OCI-LY7 (cell line): ENCODE results near the gene ZNF407. TPM values are rescaled to one million over a fixed set of nuclear protein-coding genes. Genes with fewer than 3 reads are reported as not detected.

Source experiments
- BruUV-seq: library from RNA; stranded (reverse); fragments of 400-500 nt; replicated peaks from 2 replicates; lab custom pipeline; 2021; lab: Mats Ljungman, UMichigan
- CTCF ChIA-PET: fragments of 300-600 bp; sonication (Branson Sonifier 250); formaldehyde crosslinking; loops from one replicate; lab custom pipeline; 2022; ENCODE audit warnings: antibody characterized with exemption; ENCODE audit not compliant: unreplicated experiment; lab: Charles Lee
- POLR2A ChIA-PET: fragments of 300-600 bp; sonication (Branson Sonifier 250); formaldehyde crosslinking; loops from one replicate; lab custom pipeline; 2022; ENCODE audit warnings: antibody characterized with exemption; lab: Charles Lee
- DNase-seq: peaks from one replicate; pipeline ENCODE4 v3.0.0-alpha.2; 2015; ENCODE audit warnings: low spot score
- H2AFZ ChIP-seq: fragments of 200-600 bp; sonication (generic), shearing (Covaris generic); 2 replicates; pipeline ENCODE4 v1.6.1; 2014; ENCODE audit warnings: mild to moderate bottlenecking, antibody characterized with exemption, low read length, moderate library complexity
- H3K27ac ChIP-seq: fragments of 200-600 bp; sonication (generic); 2 replicates; pipeline ENCODE4 v1.5.1; 2014; ENCODE audit warnings: mixed run types, low read depth, mild to moderate bottlenecking, moderate library complexity, low read length, inconsistent platforms; ENCODE audit not compliant: poor library complexity, severe bottlenecking
- H3K36me3 ChIP-seq: fragments of 200-600 bp; sonication (generic); 2 replicates; pipeline ENCODE4 v1.6.1; 2014; ENCODE audit warnings: mild to moderate bottlenecking, antibody characterized with exemption, low read length, moderate library complexity, mixed read lengths; ENCODE audit not compliant: insufficient read depth
- H3K4me1 ChIP-seq: fragments of 200-600 bp; sonication (generic); 2 replicates; pipeline ENCODE4 v1.5.1; 2014; ENCODE audit warnings: mild to moderate bottlenecking, low read length; ENCODE audit not compliant: insufficient read depth, poor library complexity, severe bottlenecking
- H3K4me2 ChIP-seq: fragments of 200-600 bp; sonication (generic); 2 replicates; pipeline ENCODE4 v1.6.1; 2014; ENCODE audit warnings: mild to moderate bottlenecking, low read length
- H3K4me3 ChIP-seq: fragments of 200-600 bp; sonication (generic); 2 replicates; pipeline ENCODE4 v1.5.1; 2014; ENCODE audit warnings: mild to moderate bottlenecking, low read depth, low read length; ENCODE audit not compliant: poor library complexity, severe bottlenecking
- H3K79me2 ChIP-seq: fragments of 200-600 bp; sonication (generic); 2 replicates; pipeline ENCODE4 v1.6.1; 2016; ENCODE audit warnings: low read depth, mild to moderate bottlenecking, low read length, moderate library complexity, mixed read lengths; ENCODE audit not compliant: insufficient read depth
- H3K9me2 ChIP-seq: fragments of 200-600 bp; sonication (generic); 2 replicates; pipeline ENCODE4 v1.6.1; 2016; ENCODE audit warnings: mild to moderate bottlenecking, low read length, mixed read lengths; ENCODE audit not compliant: insufficient read depth
- H3K9me3 ChIP-seq: fragments of 200-600 bp; sonication (generic); 2 replicates; pipeline ENCODE4 v1.6.1; 2014; ENCODE audit warnings: mild to moderate bottlenecking, mixed run types, low read length, mixed read lengths
- H4K20me1 ChIP-seq: fragments of 200-600 bp; sonication (generic); 2 replicates; pipeline ENCODE4 v1.6.1; 2014; ENCODE audit warnings: mild to moderate bottlenecking, antibody characterized with exemption, low read length, moderate library complexity, mixed read lengths; ENCODE audit not compliant: insufficient read depth
- CTCF ChIP-seq: fragments of 200-600 bp; sonication (generic); conservative IDR thresholded peaks from 2 replicates; pipeline ENCODE4 v1.5.1; 2014; ENCODE audit warnings: mild to moderate bottlenecking, antibody characterized with exemption, low read length, moderate library complexity, mixed read lengths
- EZH2phosphoT487 ChIP-seq: fragments of 200-600 bp; sonication (generic); IDR thresholded peaks from 2 replicates; pipeline ENCODE4 v1.6.1; 2018; ENCODE audit warnings: low read depth, borderline replicate concordance, mild to moderate bottlenecking, mixed run types, antibody characterized with exemption, low read length, moderate library complexity, mixed read lengths
- intact Hi-C: fragments of 100-400 bp; cut with micrococcal nuclease; formaldehyde crosslinking; loops from one replicate; pipeline ENCODE4 v1.10.0; 2022; ENCODE audit not compliant: unreplicated experiment
- total RNA-seq, 2 experiments: library from RNA; depleted of rRNA in 1 of 2; stranded (reverse); fragments of >200 nt in 1 of 2; shearing (Covaris generic) in 1 of 2; gene quantifications; 2 replicates each; pipeline ENCODE4 v1.2.3, GENCODE V29; 2014 to 2022

Gene ZNF407
- total RNA-seq, 2 experiments from 2014 or later, result 8.9 to 11.9 TPM

GRCh38 chr18:74633652-74634352, 36.1 kb downstream of the ZNF407 start:
- H3K9me3 ChIP-seq, result no peaks in the 10 kb centered on the region
- DNase-seq, result no peak
- H4K20me1 ChIP-seq, result no peaks in the 10 kb centered on the region
- H3K27ac ChIP-seq, result no peak overlapping the region
- no peak for TF ChIP-seq CTCF
- TF ChIP-seq EZH2phosphoT487, result no peak
- no peaks in the 10 kb centered on the region for H3K79me2 ChIP-seq
- no peaks in the 10 kb centered on the region for H3K4me1 ChIP-seq
- no peak overlapping the region for H3K4me2 ChIP-seq
- CTCF ChIA-PET, result no interaction called here
- intact Hi-C loops, result no loop called here
- POLR2A ChIA-PET, result interaction anchor here (0.7 kb wide), 1 partner anchor 485 kb away, joined by 3 read pairs; no protein-coding TSS in a partner anchor
- no TSS peak for BruUV-seq
- H2AFZ ChIP-seq, result no peak overlapping the region
- H3K36me3 ChIP-seq, result peaks cover 5% of the 10 kb centered on the region; the same call in 1 of the 2 replicates
- no peaks in the 10 kb centered on the region for H3K9me2 ChIP-seq
- no peak overlapping the region for H3K4me3 ChIP-seq

- Histone ChIP-seq H3K36me3 (peaks cover 5% of the 10 kb centered on the region; the same call in 1 of the 2 replicates), H3K27ac (no peak overlapping the region), H3K9me2 (no peaks in the 10 kb centered on the region), H4K20me1 (no peaks in the 10 kb centered on the region), H3K9me3 (no peaks in the 10 kb centered on the region), H3K4me1 (no peaks in the 10 kb centered on the region), H3K4me2 (no peak overlapping the region), H3K79me2 (no peaks in the 10 kb centered on the region), H3K4me3 (no peak overlapping the region), H2AFZ (no peak overlapping the region)
- no TSS peak for BruUV-seq
- DNase-seq, result no peak
- ChIA-PET CTCF (no interaction called here), POLR2A (no interaction called here)
- no peak for TF ChIP-seq CTCF
- TF ChIP-seq EZH2phosphoT487, result no peak
- intact Hi-C loops, result no loop called here
These were observed 37.7 kb downstream of the ZNF407 start for GRCh38 chr18:74635224-74635975.
